AG10803 (cell line): ENCODE results near the gene PMM1.
A peak's percentile ranks its signal among the peaks of the same experiment; 100 is the strongest.
"Not testable (repeated sequence)": the region's sequence is repeated elsewhere in the genome, so short reads cannot be mapped to it uniquely, and the experiment has no call there.

Experiments
- DNase-seq: peaks from one replicate; pipeline ENCODE4 v3.0.0; 2010; ENCODE audit warnings: low read depth
- H3K4me3 ChIP-seq: 2 replicates; pipeline ENCODE4 v1.5.1; 2011; ENCODE audit warnings: mild to moderate bottlenecking, low read length, control low read depth
- CTCF ChIP-seq: conservative IDR thresholded peaks from 2 replicates; pipeline ENCODE4 v1.5.1; 2011; ENCODE audit warnings: mild to moderate bottlenecking, low read length, control low read depth, inconsistent platforms

The PMM1 gene

GRCh38 chr22:41596776-41597634 lies 7.4 kb upstream of the PMM1 start:
- H3K4me3 ChIP-seq: no peak overlapping the region
- peak; percentile 72 for TF ChIP-seq CTCF
- DNase-seq: peak; percentile 47

- TF ChIP-seq CTCF: no peak
- DNase-seq: no peak
- no peak overlapping the region for H3K4me3 ChIP-seq
These were observed 6.1 kb upstream of the PMM1 start for GRCh38 chr22:41595703-41596102.

GRCh38 chr22:41593336-41593960 lies 3.8 kb upstream of the PMM1 start:
- DNase-seq, H3K4me3 ChIP-seq: not testable (repeated sequence)

- no peak for DNase-seq
- H3K4me3 ChIP-seq: no peak overlapping the region
- TF ChIP-seq CTCF: no peak
These were observed 2.3 kb downstream of the PMM1 start for GRCh38 chr22:41587347-41587723.

GRCh38 chr22:41585898-41586297 lies 3.7 kb downstream of the PMM1 start:
- no peak for DNase-seq
- no peak for TF ChIP-seq CTCF
- no peak overlapping the region for H3K4me3 ChIP-seq

GRCh38 chr22:41584881-41585280 lies 4.8 kb downstream of the PMM1 start:
- no peak for DNase-seq
- H3K4me3 ChIP-seq: no peak overlapping the region
- no peak for TF ChIP-seq CTCF

- no peak for TF ChIP-seq CTCF
- H3K4me3 ChIP-seq: no peak overlapping the region
- no peak for DNase-seq
These were observed 6.9 kb downstream of the PMM1 start for GRCh38 chr22:41582694-41583093.
